Esophagus muscularis mucosa (tissue), 4 donors: ENCODE measurements around the gene GTF3C4.

Experiments used
- EP300 ChIP-seq: sonication (generic); formaldehyde crosslinking; IDR thresholded peaks from one replicate; pipeline ENCODE4 v1.6.1; 2017; ENCODE audit warnings: antibody characterized with exemption
- POLR2A ChIP-seq: fragments of 450-650 bp; IDR thresholded peaks from one replicate; pipeline ENCODE4 v1.6.1; 2017; ENCODE audit warnings: antibody characterized with exemption, moderate library complexity, mild to moderate bottlenecking, low read depth
- POLR2AphosphoS5 ChIP-seq, 2 donors: sonication (generic); formaldehyde crosslinking; IDR thresholded peaks; one replicate each; pipeline ENCODE4 v1.6.1; 2017; ENCODE audit warnings: antibody characterized with exemption in 2 of 2
- TF ChIP-seq, protein P1 (sequence below), 3 experiments: fragments of 200-600 bp in 2 of 3; fragments of 450-650 bp in 1 of 3; sonication (generic) in 2 of 3; IDR thresholded peaks; one replicate each; pipeline ENCODE4 v1.5.1; 2017 to 2019; ENCODE audit warnings: antibody characterized with exemption in 3 of 3, mild to moderate bottlenecking in 2 of 3, moderate library complexity in 1 of 3

DNA sequence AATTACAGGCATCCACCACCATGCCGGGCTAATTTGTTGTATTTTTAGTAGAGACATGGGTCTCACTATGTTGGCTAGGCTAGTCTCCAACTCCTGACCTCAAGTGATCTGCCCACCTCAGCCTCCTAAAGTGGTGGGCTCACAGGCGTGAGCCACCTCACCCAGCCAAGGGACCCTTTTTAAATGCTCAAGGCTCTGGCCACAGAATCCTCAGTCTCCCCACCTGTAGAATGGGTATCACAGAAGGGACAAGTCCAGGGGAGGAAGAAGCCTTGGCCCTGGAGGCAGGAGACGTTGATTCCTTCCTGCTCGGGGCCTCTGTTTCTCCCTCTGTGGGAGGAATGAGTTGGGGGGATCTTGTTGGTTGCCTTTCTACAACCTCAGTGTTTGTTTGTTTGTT lies 45.7 kb downstream of the GTF3C4 start:
- TF ChIP-seq, protein P1, sequence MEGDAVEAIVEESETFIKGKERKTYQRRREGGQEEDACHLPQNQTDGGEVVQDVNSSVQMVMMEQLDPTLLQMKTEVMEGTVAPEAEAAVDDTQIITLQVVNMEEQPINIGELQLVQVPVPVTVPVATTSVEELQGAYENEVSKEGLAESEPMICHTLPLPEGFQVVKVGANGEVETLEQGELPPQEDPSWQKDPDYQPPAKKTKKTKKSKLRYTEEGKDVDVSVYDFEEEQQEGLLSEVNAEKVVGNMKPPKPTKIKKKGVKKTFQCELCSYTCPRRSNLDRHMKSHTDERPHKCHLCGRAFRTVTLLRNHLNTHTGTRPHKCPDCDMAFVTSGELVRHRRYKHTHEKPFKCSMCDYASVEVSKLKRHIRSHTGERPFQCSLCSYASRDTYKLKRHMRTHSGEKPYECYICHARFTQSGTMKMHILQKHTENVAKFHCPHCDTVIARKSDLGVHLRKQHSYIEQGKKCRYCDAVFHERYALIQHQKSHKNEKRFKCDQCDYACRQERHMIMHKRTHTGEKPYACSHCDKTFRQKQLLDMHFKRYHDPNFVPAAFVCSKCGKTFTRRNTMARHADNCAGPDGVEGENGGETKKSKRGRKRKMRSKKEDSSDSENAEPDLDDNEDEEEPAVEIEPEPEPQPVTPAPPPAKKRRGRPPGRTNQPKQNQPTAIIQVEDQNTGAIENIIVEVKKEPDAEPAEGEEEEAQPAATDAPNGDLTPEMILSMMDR (IDR thresholded peaks at IDR 0.05): no peak
- TF ChIP-seq POLR2A (no peak), POLR2AphosphoS5 (IDR thresholded peaks at IDR 0.05) (no peak), EP300 (no peak)
